Head of caudate nucleus (tissue), 42 donors: ENCODE results near the gene BPTF.
"Not testable (repeated sequence)": the region's sequence is repeated elsewhere in the genome, so short reads cannot be mapped to it uniquely, and the experiment has no call there.

Experiments used
- DNase-seq, 42 donors: peaks; one replicate each; pipeline versions ENCODE4 v3.0.0 to v3.0.0-alpha.2; 2020 to 2021; ENCODE audit warnings: mixed read lengths in 7 of 42
- intact Hi-C: fragments of 100-400 bp; cut with DNase I; formaldehyde crosslinking; loops from one replicate; pipeline ENCODE4 v1.15.0; 2022

Gene BPTF

GRCh38 chr17:67862614-67863217 lies 37.4 kb downstream of the BPTF start:
- DNase-seq, result no peak
- intact Hi-C loops, result no loop called here

- no peak for DNase-seq
- intact Hi-C loops, result no loop called here
Observed at GRCh38 chr17:67863624-67864247, 38.4 kb downstream of the BPTF start.

DNA sequence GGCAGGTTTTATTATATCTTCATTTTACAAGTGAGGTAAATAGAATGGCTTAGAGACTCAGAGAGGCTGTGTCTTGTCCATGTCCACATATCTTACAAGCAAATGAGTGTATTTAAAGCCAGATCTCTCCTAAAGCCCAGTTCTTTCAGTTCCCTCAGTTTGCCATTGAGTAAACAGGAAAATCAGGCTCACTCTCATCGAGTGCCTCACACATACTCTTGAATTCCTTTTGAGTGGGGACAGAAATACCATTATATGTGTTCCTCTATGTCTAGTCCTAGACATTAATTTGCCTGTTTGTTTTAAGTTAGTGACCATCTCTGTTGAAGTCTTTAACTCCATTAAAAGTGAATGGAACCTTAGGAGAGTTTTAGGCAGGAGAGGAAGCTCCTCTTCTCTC lies 40.1 kb downstream of the BPTF start:
- intact Hi-C loops, result no loop called here
- DNase-seq, result no peak

DNA sequence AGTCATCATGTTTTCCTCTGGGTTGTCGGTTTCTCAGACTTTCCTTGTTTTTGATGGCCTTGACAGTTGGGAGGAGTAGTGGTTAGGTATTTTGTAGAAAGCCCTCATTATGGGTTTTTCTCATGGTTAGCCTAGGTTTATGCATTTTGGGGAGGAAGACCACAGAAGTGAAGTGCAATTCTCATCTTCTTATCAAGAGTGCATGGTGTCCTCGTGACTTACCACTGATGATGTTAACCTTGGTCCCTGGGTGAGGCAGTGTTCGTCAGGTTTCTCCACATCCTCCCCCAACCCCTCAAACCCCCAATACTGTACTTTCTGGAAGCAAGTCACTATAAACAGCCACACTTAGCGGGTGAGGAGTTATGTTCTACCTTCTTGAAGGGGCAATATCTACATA lies 42.3 kb downstream of the BPTF start:
- DNase-seq, result no peak
- intact Hi-C loops, result no loop called here

DNA sequence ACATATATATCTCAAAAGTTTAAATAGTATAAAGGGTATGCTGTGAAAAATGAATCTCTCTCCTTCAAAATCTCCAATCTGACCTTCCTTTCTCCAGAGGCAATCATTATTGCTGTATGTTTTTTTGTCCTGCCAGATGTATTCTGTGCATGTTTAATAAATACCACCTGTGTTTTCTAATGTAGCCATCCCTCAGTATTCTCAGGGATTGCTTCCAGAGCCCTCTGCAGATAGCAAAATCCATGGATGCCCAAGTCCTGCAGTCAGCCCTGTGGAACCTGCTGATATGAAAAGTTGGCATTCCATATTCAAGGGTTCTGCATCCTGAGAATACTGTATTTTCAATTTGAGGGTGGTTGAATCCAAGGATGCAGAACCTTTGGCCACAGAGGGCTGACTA lies 42.9 kb downstream of the BPTF start:
- intact Hi-C loops, result no loop called here
- DNase-seq, result no peak

- peak in 2 of 42 donors; percentile 5 to 12 for DNase-seq
- intact Hi-C loops, result no loop called here
Observed at GRCh38 chr17:67879662-67880061, 54.4 kb downstream of the BPTF start.

DNA sequence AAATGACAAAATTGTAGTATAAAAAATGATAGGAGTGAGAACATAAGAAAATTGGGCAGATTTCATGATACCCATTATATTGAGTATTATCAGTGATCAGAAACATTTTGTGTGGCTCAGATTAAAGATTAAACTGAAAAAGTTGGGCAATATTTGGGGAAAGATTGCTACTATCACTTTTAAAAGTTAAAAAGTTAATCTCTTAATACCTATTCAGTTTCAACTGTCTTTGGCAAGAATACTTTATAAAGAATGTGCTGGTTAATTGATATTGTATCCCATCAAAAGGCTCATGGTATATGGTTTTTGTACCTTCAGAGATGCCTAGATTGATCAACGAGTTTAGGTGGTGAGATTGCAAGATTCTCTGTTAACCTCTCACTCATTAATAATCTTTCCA lies 55.8 kb downstream of the BPTF start:
- no peak for DNase-seq

GRCh38 chr17:67884741-67885140 lies 59.4 kb downstream of the BPTF start:
- DNase-seq, result no peak
- intact Hi-C loops, result no loop called here

More for the DNA sequence above, 55.8 kb downstream of the BPTF start:
- intact Hi-C loops, result no loop called here

DNA sequence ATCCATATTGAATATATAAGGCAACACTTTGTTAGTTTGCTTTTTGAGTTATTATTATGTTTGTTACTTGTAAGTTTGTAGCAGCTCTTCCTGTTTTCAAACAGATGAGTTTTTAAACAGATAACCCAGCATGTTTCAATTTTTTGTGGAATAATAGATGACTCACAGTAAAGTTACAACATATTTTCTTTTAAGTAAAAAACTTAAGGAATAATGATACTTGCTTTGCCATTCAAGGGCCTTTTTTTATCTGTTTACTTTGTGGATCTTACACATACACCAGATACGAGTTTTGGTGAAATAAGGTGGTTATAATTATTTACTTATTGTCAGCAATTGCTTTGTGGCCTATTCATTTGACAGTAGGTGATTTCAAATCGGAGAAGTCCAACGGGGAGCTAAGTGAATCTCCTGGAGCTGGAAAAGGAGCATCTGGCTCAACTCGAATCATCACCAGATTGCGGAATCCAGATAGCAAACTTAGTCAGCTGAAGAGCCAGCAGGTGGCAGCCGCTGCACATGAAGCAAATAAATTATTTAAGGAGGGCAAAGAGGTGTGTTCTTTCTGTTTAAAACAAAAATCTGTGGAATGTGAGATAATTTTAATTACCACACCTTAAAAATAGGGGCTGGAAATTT lies 66.3 kb downstream of the BPTF start:
- DNase-seq, result peak in 37 of 42 donors; percentile 12 to 71 (median 43)
- intact Hi-C loops, result no loop called here

GRCh38 chr17:67902511-67903231 lies 77.4 kb downstream of the BPTF start:
- peak in 19 of 42 donors; percentile 6 to 56 (median 27) for DNase-seq
- intact Hi-C loops, result no loop called here

GRCh38 chr17:67905298-67905697 lies 80.0 kb downstream of the BPTF start:
- intact Hi-C loops, DNase-seq: not testable (repeated sequence)

- intact Hi-C loops, DNase-seq: not testable (repeated sequence)
Observed at GRCh38 chr17:67910117-67910803, 85.0 kb downstream of the BPTF start.

GRCh38 chr17:67911059-67911782 lies 85.9 kb downstream of the BPTF start:
- intact Hi-C loops, result no loop called here
- no peak for DNase-seq

- no peak for DNase-seq
- intact Hi-C loops, result no loop called here
Observed at GRCh38 chr17:67912088-67912487, 86.8 kb downstream of the BPTF start.

DNA sequence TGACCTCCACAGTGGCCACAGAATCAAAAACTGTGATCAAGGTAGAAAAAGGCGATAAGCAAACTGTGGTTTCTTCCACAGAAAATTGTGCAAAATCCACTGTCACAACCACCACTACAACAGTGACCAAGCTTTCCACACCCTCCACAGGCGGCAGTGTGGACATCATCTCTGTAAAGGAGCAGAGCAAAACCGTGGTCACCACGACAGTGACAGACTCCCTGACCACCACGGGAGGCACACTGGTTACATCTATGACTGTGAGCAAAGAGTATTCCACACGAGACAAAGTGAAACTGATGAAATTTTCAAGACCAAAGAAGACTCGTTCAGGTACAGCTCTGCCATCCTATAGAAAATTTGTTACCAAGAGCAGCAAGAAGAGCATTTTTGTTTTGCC lies 87.4 kb downstream of the BPTF start:
- intact Hi-C loops, result no loop called here
- no peak for DNase-seq

- intact Hi-C loops, result no loop called here
- DNase-seq, result no peak
Observed at GRCh38 chr17:67920212-67920611, 94.9 kb downstream of the BPTF start.

GRCh38 chr17:67922503-67922902 lies 97.2 kb downstream of the BPTF start:
- no peak for DNase-seq
- intact Hi-C loops, result no loop called here

DNA sequence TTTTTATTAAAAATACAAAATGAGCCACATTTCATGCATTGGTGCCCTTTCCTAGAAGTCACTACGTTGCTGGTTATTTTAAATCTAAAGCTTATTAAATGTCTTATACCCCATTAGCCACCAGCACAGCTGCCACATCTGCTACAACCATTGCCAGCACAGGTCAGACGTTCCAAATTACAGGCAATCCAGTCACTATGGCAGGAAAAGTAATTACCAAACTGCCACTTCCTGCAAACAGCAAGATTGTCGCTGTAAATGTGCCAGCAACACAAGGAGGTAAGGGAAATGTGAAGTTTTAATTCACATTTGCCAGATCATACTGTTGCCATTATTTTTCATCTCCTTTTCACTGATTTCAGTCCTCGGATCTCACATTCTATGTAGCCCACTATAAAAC lies 103.5 kb downstream of the BPTF start:
- intact Hi-C loops, DNase-seq: not testable (repeated sequence)

- DNase-seq, result no peak
- intact Hi-C loops, result no loop called here
Observed at GRCh38 chr17:67931227-67931626, 105.9 kb downstream of the BPTF start.
